Urothelium cell line (cell line): Measurements from ENCODE around the gene PCDHA9.
A peak's percentile ranks its signal among the peaks of the same experiment; 100 is the strongest.
"Not testable (repeated sequence)": the region's sequence is repeated elsewhere in the genome, so short reads cannot be mapped to it uniquely, and the experiment has no call there.

Source experiments
- DNase-seq: peaks from one replicate; pipeline ENCODE4 v3.0.0; 2011; ENCODE audit warnings: low spot score, mixed read lengths
- FAIRE-seq: peaks from 2 replicates; lab custom pipeline; 2011; peaks lifted over from hg19 to GRCh38; lab: Jason Lieb, UNC

The PCDHA9 gene

GRCh38 chr5:140876541-140877261 lies 28.5 kb downstream of the PCDHA9 start:
- DNase-seq, FAIRE-seq: not testable (repeated sequence)

- DNase-seq (no peak), FAIRE-seq (no peak)
Observed at GRCh38 chr5:140877262-140877581, 29.0 kb downstream of the PCDHA9 start.

- DNase-seq (peak; percentile 12), FAIRE-seq (no peak)
Observed at GRCh38 chr5:140881889-140882590, 33.9 kb downstream of the PCDHA9 start, which contains the start of gene PCDHA13. Gene PCDHA13 (plus strand): TSS chr5:140882124. CDS start chr5:140882269, 145 bp downstream.

- FAIRE-seq (no peak), DNase-seq (peak; percentile 10)
Observed at GRCh38 chr5:140882591-140882899, 34.4 kb downstream of the PCDHA9 start.

GRCh38 chr5:140883373-140883772 lies 35.2 kb downstream of the PCDHA9 start:
- no peak for FAIRE-seq
- no peak for DNase-seq

GRCh38 chr5:140883927-140884697 lies 35.9 kb downstream of the PCDHA9 start:
- no peak for DNase-seq
- FAIRE-seq, result no peak
